Esophagus squamous epithelium (tissue), 4 donors: ENCODE measurements around the gene PSMD8.

ENCODE experiments used
- POLR2A ChIP-seq, 4 donors: fragments of 450-650 bp; IDR thresholded peaks; one replicate each; pipeline ENCODE4 v1.6.1; 2017; ENCODE audit warnings: antibody characterized with exemption in 4 of 4, mild to moderate bottlenecking in 4 of 4, moderate library complexity in 3 of 4
- TF ChIP-seq, protein P1 (sequence below), 6 experiments: fragments of 450-650 bp in 4 of 6; fragments of 200-600 bp in 2 of 6; sonication (generic) in 2 of 6; IDR thresholded peaks; one replicate each; pipeline ENCODE4 v1.5.1; 2016 to 2019; ENCODE audit warnings: antibody characterized with exemption in 6 of 6, mild to moderate bottlenecking in 4 of 6, moderate library complexity in 4 of 6

- TF ChIP-seq, protein P1, sequence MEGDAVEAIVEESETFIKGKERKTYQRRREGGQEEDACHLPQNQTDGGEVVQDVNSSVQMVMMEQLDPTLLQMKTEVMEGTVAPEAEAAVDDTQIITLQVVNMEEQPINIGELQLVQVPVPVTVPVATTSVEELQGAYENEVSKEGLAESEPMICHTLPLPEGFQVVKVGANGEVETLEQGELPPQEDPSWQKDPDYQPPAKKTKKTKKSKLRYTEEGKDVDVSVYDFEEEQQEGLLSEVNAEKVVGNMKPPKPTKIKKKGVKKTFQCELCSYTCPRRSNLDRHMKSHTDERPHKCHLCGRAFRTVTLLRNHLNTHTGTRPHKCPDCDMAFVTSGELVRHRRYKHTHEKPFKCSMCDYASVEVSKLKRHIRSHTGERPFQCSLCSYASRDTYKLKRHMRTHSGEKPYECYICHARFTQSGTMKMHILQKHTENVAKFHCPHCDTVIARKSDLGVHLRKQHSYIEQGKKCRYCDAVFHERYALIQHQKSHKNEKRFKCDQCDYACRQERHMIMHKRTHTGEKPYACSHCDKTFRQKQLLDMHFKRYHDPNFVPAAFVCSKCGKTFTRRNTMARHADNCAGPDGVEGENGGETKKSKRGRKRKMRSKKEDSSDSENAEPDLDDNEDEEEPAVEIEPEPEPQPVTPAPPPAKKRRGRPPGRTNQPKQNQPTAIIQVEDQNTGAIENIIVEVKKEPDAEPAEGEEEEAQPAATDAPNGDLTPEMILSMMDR (IDR thresholded peaks at IDR 0.05) = no peak
- TF ChIP-seq POLR2A (IDR thresholded peaks at IDR 0.05) = no peak
Observed at GRCh38 chr19:38400361-38400760, 26.0 kb downstream of the PSMD8 start.
